GM13977 (cell line): ENCODE data around the gene ACP1.
"Not testable (repeated sequence)": the region's sequence is repeated elsewhere in the genome, so short reads cannot be mapped to it uniquely, and the experiment has no call there.

ENCODE experiments used
- DNase-seq: peaks from one replicate; pipeline ENCODE4 v3.0.0; 2012; ENCODE audit warnings: low spot score
- in situ Hi-C: fragments of 300-500 bp; cut with MboI; formaldehyde crosslinking; loops from one replicate; pipeline ENCODE4 v1.12.0; 2022; ENCODE audit warnings: low sequenced_read_pairs, low pct_unique_long_range_greater_than_20kb, mixed read lengths, inconsistent platforms; ENCODE audit not compliant: unreplicated experiment
- TF ChIP-seq, protein P1 (sequence below): IDR thresholded peaks from 2 replicates; pipeline ENCODE4 v1.5.1; 2012; ENCODE audit warnings: mild to moderate bottlenecking, control low read depth; ENCODE audit not compliant: insufficient read depth; ENCODE audit errors: extremely low read depth, missing control alignments

The ACP1 gene

DNA sequence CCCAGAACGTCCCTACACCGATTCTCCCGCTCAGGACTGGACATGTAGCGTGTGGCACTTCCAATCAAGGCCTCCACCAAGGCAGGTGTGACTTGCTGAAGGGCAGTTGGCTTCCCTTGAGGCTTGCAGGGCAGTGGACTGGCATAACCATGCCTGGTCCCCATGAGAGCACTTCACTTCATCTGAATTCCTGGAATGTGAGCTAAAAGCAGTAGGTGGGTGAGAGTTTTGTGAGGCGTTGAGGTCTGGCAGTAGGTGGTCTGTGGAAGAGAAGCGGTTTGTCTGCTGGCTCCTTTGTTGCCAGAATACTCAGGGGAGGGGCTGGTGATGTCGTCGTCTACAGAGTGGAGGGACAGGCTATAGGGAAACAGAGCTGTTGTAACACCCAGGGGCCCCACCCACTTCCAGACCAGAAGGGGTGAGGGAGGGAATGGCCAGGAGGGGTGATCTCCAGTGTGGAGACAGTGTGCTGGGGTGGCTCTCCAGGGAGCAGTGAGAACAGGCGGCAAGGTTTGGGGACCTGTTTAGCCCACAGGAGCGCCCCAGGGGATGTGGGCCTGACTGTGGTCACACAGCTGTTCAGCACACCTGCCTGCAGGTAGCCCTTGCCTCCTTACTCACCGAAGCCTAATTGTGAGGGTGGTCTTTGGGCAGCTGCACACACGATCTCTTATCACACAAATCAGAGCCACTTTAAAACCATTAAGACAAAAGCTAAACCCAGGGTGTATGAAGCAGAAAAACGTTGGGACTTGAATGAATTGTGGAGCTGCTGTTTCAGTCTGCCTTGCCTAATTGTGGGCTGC is 44.6 kb downstream of the ACP1 start:
- in situ Hi-C loops, result no loop called here
- TF ChIP-seq, protein P1, sequence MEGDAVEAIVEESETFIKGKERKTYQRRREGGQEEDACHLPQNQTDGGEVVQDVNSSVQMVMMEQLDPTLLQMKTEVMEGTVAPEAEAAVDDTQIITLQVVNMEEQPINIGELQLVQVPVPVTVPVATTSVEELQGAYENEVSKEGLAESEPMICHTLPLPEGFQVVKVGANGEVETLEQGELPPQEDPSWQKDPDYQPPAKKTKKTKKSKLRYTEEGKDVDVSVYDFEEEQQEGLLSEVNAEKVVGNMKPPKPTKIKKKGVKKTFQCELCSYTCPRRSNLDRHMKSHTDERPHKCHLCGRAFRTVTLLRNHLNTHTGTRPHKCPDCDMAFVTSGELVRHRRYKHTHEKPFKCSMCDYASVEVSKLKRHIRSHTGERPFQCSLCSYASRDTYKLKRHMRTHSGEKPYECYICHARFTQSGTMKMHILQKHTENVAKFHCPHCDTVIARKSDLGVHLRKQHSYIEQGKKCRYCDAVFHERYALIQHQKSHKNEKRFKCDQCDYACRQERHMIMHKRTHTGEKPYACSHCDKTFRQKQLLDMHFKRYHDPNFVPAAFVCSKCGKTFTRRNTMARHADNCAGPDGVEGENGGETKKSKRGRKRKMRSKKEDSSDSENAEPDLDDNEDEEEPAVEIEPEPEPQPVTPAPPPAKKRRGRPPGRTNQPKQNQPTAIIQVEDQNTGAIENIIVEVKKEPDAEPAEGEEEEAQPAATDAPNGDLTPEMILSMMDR, result no peak
- no peak for DNase-seq

DNA sequence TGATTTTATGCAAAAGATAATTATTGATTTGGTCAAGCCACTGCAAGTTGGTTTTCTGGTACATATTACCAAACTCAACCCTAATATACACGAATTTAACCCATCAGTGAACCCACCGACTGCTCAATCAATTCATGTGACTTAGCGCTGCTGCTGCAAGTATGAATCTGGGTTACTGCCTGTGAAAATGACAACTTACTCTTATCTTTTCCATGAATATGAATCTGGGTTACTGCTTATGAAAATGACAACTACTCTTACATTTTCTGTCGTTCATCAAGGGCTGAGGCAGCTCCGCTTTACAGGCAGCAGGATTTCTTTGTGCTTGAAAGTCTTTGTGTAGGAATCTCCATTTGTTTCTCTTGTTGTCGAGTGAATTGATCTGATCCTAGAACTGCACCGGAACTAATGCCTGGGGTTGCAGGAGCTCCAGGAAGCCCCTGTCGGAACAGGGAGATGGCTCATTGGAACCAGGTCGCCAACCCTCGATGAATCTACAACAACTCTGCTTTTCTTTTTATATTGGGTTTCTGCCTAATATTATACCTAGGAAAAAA is 45.3 kb downstream of the ACP1 start:
- TF ChIP-seq, protein P1, result no peak
- in situ Hi-C loops, result no loop called here
- no peak for DNase-seq

DNA sequence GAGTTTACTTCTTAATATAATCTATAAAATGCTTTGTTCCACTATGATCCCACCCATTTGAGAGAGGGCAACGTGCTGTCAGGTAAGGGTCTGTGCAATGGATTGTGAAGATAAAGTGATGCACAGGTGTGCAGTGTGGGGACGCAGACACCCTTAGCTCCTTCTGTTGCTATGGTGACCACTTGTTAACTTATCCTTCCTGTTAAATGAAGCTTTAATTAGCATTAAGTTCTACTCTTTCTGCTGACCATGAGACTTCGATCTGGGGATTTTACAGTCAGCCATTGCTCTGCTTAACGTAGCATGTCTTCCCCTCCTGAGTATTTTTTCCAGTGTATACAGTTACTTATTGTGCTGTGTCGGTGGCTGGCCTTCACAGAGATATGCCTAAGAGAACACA is 46.2 kb downstream of the ACP1 start:
- no peak for DNase-seq
- TF ChIP-seq, protein P1, result no peak
- in situ Hi-C loops, result no loop called here

DNA sequence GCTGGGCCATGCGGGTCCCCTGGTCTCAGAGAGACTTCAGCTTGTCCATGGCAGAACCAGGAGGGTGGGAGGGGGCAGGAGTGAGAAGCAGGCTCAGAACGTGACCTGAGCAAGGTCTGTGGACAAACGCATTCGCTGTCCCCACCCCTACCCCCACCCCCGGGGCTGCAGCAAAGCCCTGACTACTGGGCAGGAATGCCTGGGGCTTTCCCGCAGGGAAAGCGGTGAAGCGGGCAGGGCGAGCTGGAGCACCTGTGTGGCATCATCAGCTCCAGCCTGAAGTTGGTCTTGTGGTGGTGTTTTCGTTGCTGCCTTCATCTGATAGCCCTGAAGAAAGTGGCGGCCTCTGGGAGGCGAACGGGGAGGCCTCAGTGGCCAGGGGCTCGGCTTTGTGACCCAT is 49.2 kb downstream of the ACP1 start:
- no peak for DNase-seq
- in situ Hi-C loops, result no loop called here
- TF ChIP-seq, protein P1, result no peak

DNA sequence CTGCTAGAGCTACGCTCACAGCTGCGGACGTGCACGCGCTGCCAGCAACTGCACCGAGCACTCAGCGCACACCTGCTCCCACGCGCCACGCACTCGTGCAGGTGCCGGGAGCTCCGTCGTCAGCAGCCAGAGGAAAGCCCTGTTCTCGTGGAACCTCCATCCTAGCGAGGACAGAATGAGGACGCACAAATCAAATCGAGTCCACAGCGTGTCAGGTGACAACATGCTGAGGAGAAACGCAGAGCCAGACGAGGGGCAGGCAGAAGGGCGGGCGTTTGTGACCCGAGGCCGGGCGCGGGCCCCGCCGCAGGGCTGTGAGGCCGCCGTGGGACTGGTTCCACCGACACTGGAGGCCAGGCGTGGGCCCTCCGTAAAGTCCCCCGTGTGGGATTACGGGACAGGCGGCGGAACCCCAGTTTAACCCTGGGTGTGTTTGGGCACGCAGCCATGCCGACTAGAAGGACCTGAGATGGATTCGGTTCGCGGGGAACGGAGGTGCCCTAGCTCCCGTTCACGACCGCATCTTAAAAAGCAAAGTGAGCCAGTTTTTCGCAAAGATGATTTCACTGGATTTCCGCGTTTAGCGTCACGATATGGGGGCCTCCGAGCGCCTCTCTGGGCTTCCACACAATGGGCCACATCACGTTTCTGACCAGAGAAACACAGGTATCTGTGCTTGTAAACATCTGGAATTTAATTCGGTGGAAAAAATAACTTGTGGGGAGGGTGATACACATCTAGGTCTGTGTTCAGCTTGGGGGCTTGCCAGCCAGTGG is 50.0 kb downstream of the ACP1 start:
- no peak for DNase-seq
- in situ Hi-C loops, result no loop called here
- TF ChIP-seq, protein P1, result no peak

DNA sequence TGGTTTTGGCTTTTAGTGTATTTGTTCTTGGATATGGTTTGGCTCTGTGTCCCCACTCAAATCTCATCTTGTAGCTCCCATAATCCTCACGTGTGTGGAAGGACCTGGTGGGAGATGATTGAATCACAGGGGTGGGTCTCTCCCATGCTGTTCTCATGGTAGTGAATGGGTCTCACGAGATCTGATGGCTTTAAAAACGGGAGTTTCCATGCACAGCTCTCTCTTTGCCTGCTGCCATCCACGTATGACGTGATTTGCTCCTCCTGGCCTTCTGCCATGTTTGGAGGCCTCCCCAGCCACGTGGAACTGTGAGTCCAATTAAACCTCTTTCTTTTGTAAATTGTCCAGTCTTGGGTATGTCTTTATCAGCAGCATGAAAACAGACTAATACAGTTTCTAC is 51.2 kb downstream of the ACP1 start:
- DNase-seq, in situ Hi-C loops: not testable (repeated sequence)

DNA sequence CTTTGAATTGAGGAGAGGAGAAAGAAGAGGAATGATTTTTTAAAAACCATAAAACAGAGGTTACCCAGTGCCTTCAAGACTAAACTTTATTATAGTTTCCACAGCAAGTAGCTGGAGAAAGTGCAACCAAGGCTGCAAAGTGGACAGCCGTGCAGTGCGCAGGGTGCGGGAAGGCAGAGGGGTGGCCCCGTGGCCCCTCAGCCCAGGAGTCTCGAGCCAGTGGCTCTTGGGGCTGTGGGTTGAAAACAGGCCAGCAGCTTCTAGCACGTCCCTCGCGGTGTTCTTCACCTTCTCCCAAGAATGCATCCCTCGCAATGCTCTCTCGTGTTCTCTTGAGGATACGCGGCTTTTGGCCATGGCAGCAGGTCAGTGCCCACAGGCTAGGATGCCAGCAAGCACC is 51.6 kb downstream of the ACP1 start:
- TF ChIP-seq, protein P1, result no peak
- in situ Hi-C loops, result no loop called here
- no peak for DNase-seq
